H1 (cell line): Measurements from ENCODE around the gene MEIS3. TPM values are rescaled to one million over a fixed set of nuclear protein-coding genes. Genes with fewer than 3 reads are reported as not detected.
A peak's percentile ranks its signal among the peaks of the same experiment; 100 is the strongest.

ENCODE experiments used
- CTCF ChIA-PET: fragments of 300-600 bp; sonication (Branson Sonifier 250); formaldehyde crosslinking; loops from one replicate; lab custom pipeline; 2021; ENCODE audit not compliant: partially characterized antibody; lab: Charles Lee
- POLR2A ChIA-PET: fragments of 300-600 bp; sonication (Branson Sonifier 250); formaldehyde crosslinking; loops from one replicate; lab custom pipeline; 2021; ENCODE audit warnings: inconsistent platforms; ENCODE audit not compliant: partially characterized antibody; lab: Charles Lee
- DNase-seq, 2 experiments: peaks; one replicate each; pipeline versions ENCODE4 v3.0.0 to v3.0.0-alpha.2; 2010 to 2022; ENCODE audit warnings: low spot score in 2 of 2, low read depth in 1 of 2, mixed read lengths in 1 of 2
- FAIRE-seq: peaks from 2 replicates; lab custom pipeline; 2011; peaks lifted over from hg19 to GRCh38; lab: Jason Lieb, UNC
- H2AFZ ChIP-seq: 2 replicates; pipeline ENCODE4 v1.8.1; 2012; ENCODE audit warnings: low read length, inconsistent platforms
- H2AK5ac ChIP-seq: 2 replicates; pipeline ENCODE4 v1.6.1; 2013; ENCODE audit warnings: low read depth, low read length
- H2BK120ac ChIP-seq: replicated peaks from 2 replicates; pipeline ENCODE3; 2013; ENCODE audit warnings: low read depth, low read length, inconsistent platforms
- H2BK12ac ChIP-seq: 2 replicates; pipeline ENCODE4 v1.6.1; 2013; ENCODE audit warnings: low read depth, low read length
- H2BK15ac ChIP-seq: 2 replicates; pipeline ENCODE4 v1.6.1; 2013; ENCODE audit warnings: low read length
- H2BK20ac ChIP-seq: 2 replicates; pipeline ENCODE4 v1.6.1; 2013; ENCODE audit warnings: low read length
- H2BK5ac ChIP-seq: 2 replicates; pipeline ENCODE4 v1.6.1; 2013; ENCODE audit warnings: low read depth, low read length
- H3K14ac ChIP-seq: 2 replicates; pipeline ENCODE4 v1.6.1; 2013; ENCODE audit warnings: inconsistent platforms; ENCODE audit not compliant: insufficient read length
- H3K18ac ChIP-seq: 2 replicates; pipeline ENCODE4 v1.6.1; 2013; ENCODE audit warnings: low read length; ENCODE audit errors: extremely low read depth
- H3K23ac ChIP-seq: 2 replicates; pipeline ENCODE4 v1.6.1; 2013; ENCODE audit warnings: inconsistent platforms; ENCODE audit not compliant: insufficient read length
- H3K23me2 ChIP-seq: 2 replicates; pipeline ENCODE4 v1.6.1; 2013; ENCODE audit warnings: low read depth, low read length
- H3K27ac ChIP-seq: 2 replicates; pipeline ENCODE4 v1.6.1; 2011; ENCODE audit warnings: low read depth, low read length, inconsistent platforms
- H3K27me3 ChIP-seq, 4 experiments: replicated peaks in 1 of 4; 1 replicate in 1 of 4; 2 replicates in 3 of 4; pipeline versions ENCODE4 v1.6.1 to v1.8.1; 2011 to 2013; ENCODE audit warnings: low read length in 3 of 4, mild to moderate bottlenecking in 3 of 4, inconsistent platforms in 2 of 4, mixed read lengths in 2 of 4, moderate library complexity in 1 of 4; ENCODE audit not compliant: control insufficient read depth in 3 of 4, insufficient read depth in 3 of 4; ENCODE audit errors: extremely low read depth in 1 of 4
- H3K36me3 ChIP-seq, 4 experiments: 2 replicates each; pipeline versions ENCODE4 v1.6.1 to v1.8.1; 2011 to 2013; ENCODE audit warnings: mild to moderate bottlenecking in 4 of 4, low read length in 3 of 4, moderate library complexity in 2 of 4, control low read depth in 1 of 4, inconsistent platforms in 1 of 4; ENCODE audit not compliant: insufficient read depth in 4 of 4, control insufficient read depth in 2 of 4
- H3K4ac ChIP-seq: replicated peaks from 2 replicates; pipeline ENCODE3; 2013; ENCODE audit warnings: low read length, low read depth, mixed read lengths, inconsistent platforms; ENCODE audit not compliant: insufficient read length
- H3K4me1 ChIP-seq, 4 experiments: replicated peaks in 1 of 4; 1 replicate in 1 of 4; 2 replicates in 3 of 4; pipeline versions ENCODE4 v1.6.1 to v1.8.1; 2011 to 2013; ENCODE audit warnings: low read length in 3 of 4, inconsistent platforms in 2 of 4, mixed read lengths in 1 of 4; ENCODE audit not compliant: insufficient read depth in 4 of 4, control insufficient read depth in 3 of 4
- H3K4me2 ChIP-seq, 2 experiments: 2 replicates each; pipeline versions ENCODE4 v1.6.1 to v1.8.1; 2011 to 2013; ENCODE audit warnings: low read depth in 2 of 2, low read length in 2 of 2, control low read depth in 1 of 2, inconsistent platforms in 1 of 2, mild to moderate bottlenecking in 1 of 2; ENCODE audit not compliant: insufficient read depth in 1 of 2
- H3K4me3 ChIP-seq, 4 experiments: fragments of 200-600, 300-600 bp in 1 of 4; sonication (generic), shearing (Covaris generic), sonication (Bioruptor Twin) in 1 of 4; 2 replicates each; pipeline versions ENCODE4 v1.5.1 to v1.8.1; 2011 to 2016; ENCODE audit warnings: low read length in 4 of 4, low read depth in 3 of 4, control low read depth in 2 of 4, inconsistent platforms in 2 of 4, mild to moderate bottlenecking in 2 of 4, mixed read lengths in 1 of 4, moderate library complexity in 1 of 4; ENCODE audit not compliant: insufficient read depth in 2 of 4; ENCODE audit errors: extremely low read depth in 1 of 4
- H3K56ac ChIP-seq: replicated peaks from 2 replicates; pipeline ENCODE3; 2013; ENCODE audit warnings: low read depth, mild to moderate bottlenecking, mixed read lengths, low read length, inconsistent platforms; ENCODE audit not compliant: insufficient read length
- H3K79me1 ChIP-seq: 2 replicates; pipeline ENCODE4 v1.6.1; 2013; ENCODE audit warnings: low read depth, low read length, control low read depth
- H3K79me2 ChIP-seq, 2 experiments: 2 replicates each; pipeline versions ENCODE4 v1.6.1 to v1.8.1; 2012 to 2013; ENCODE audit warnings: low read length in 2 of 2, mild to moderate bottlenecking in 2 of 2, inconsistent platforms in 1 of 2; ENCODE audit not compliant: insufficient read depth in 2 of 2, control insufficient read depth in 1 of 2
- H3K9ac ChIP-seq, 4 experiments: replicated peaks in 1 of 4; 1 replicate in 1 of 4; 2 replicates in 3 of 4; pipeline versions ENCODE4 v1.6.1 to v1.8.1; 2011 to 2013; ENCODE audit warnings: low read depth in 3 of 4, low read length in 3 of 4, control low read depth in 2 of 4, mild to moderate bottlenecking in 2 of 4, moderate library complexity in 2 of 4, inconsistent platforms in 1 of 4; ENCODE audit errors: extremely low read depth in 1 of 4
- H3K9me3 ChIP-seq, 2 experiments: 2 replicates each; pipeline versions ENCODE4 v1.6.1 to v1.8.1; 2012 to 2013; ENCODE audit warnings: mild to moderate bottlenecking in 2 of 2, moderate library complexity in 2 of 2, control low read depth in 1 of 2, inconsistent platforms in 1 of 2, low read depth in 1 of 2, low read length in 1 of 2, mixed read lengths in 1 of 2; ENCODE audit not compliant: insufficient read depth in 2 of 2
- H4K20me1 ChIP-seq, 2 experiments: replicated peaks in 1 of 2; 2 replicates each; pipeline versions ENCODE3 to v1.8.1; 2011 to 2013; ENCODE audit warnings: inconsistent platforms in 2 of 2, low read length in 2 of 2, mild to moderate bottlenecking in 1 of 2; ENCODE audit not compliant: insufficient read depth in 2 of 2, control insufficient read depth in 1 of 2
- H4K5ac ChIP-seq: 2 replicates; pipeline ENCODE4 v1.6.1; 2013; ENCODE audit warnings: low read length, low read depth, mixed read lengths, inconsistent platforms; ENCODE audit not compliant: insufficient read length
- H4K8ac ChIP-seq: 2 replicates; pipeline ENCODE4 v1.8.0; 2013; ENCODE audit warnings: mild to moderate bottlenecking, moderate library complexity, low read length, inconsistent platforms; ENCODE audit not compliant: insufficient read depth; ENCODE audit errors: extremely low read depth
- H4K91ac ChIP-seq: replicated peaks from 2 replicates; pipeline ENCODE3; 2013; ENCODE audit warnings: low read length, mixed read lengths, inconsistent platforms; ENCODE audit not compliant: insufficient read length
- CBX8 ChIP-seq: fragments of 300-800, 300-1000 bp; sonication (generic); IDR thresholded peaks from 2 replicates; pipeline ENCODE4 v1.7.1; 2016; ENCODE audit warnings: low read depth, low read length, borderline replicate concordance
- EGR1 ChIP-seq: IDR thresholded peaks from 2 replicates; pipeline ENCODE4 v1.6.1; 2011; ENCODE audit warnings: low read depth, low read length, borderline replicate concordance
- EZH2 ChIP-seq: fragments of 200-600 bp; sonication (generic); IDR thresholded peaks from 2 replicates; pipeline ENCODE4 v1.7.1; 2012; ENCODE audit warnings: low read depth, mild to moderate bottlenecking, moderate library complexity, low read length, inconsistent platforms; ENCODE audit not compliant: severe bottlenecking
- HDAC6 ChIP-seq: IDR thresholded peaks from one replicate; pipeline ENCODE4 v1.7.1; 2012; ENCODE audit warnings: low read depth, mild to moderate bottlenecking, inconsistent platforms, low read length, moderate library complexity
- PHF8 ChIP-seq: fragments of 200-600 bp; sonication (generic); conservative IDR thresholded peaks from 2 replicates; pipeline ENCODE4 v1.7.1; 2012; ENCODE audit warnings: low read depth, mild to moderate bottlenecking, inconsistent platforms, low read length, moderate library complexity
- RAD21 ChIP-seq, 2 experiments: IDR thresholded peaks in 1 of 2; conservative IDR thresholded peaks in 1 of 2; 2 replicates each; pipeline ENCODE4 v1.6.1; 2011; ENCODE audit warnings: low read depth in 2 of 2, low read length in 2 of 2, improper control_type of control experiment in 1 of 2, inconsistent platforms in 1 of 2, mild to moderate bottlenecking in 1 of 2, moderate library complexity in 1 of 2
- RBBP5 ChIP-seq: IDR thresholded peaks from 2 replicates; pipeline ENCODE4 v1.7.1; 2012; ENCODE audit warnings: low read depth, mild to moderate bottlenecking, inconsistent platforms, low read length, moderate library complexity, borderline replicate concordance
- SP1 ChIP-seq: IDR thresholded peaks from 2 replicates; pipeline ENCODE4 v1.6.1; 2011; ENCODE audit warnings: low read depth, low read length
- ZNF274 ChIP-seq: IDR thresholded peaks from 2 replicates; pipeline ENCODE4 v1.7.0; 2012; ENCODE audit warnings: low read length, borderline replicate concordance; ENCODE audit errors: extremely low read depth
- WGBS, 2 experiments: shearing (Covaris generic) in 1 of 2; methylation state at CpG; one replicate each; pipeline versions ENCODE4 v1.1.6 to v1.1.7; 2013 to 2015; ENCODE audit warnings: low lambda C conversion rate in 2 of 2, mixed read lengths in 2 of 2, inconsistent platforms in 1 of 2, low coverage in 1 of 2, missing lambda C conversion rate in 1 of 2; ENCODE audit not compliant: insufficient replicate concordance in 2 of 2, insufficient coverage in 1 of 2, insufficient read length in 1 of 2; ENCODE audit errors: extremely low coverage in 1 of 2, missing lambda C conversion rate in 1 of 2; 5-methylcytosine and 5-hydroxymethylcytosine counted together
- polyA plus RNA-seq, 7 experiments: library from polyadenylated mRNA; depleted of rRNA in 3 of 7; stranded (reverse) in 5 of 7; unstranded in 2 of 7; fragments of >200 nt in 5 of 7; fragments of 200-250 nt in 2 of 7; gene quantifications; 1 replicate in 5 of 7; 2 replicates in 1 of 7; 4 replicates in 1 of 7; pipeline versions ENCODE4 v1.2.1 to v1.2.3, GENCODE V29; 2011 to 2013; ENCODE audit warnings: missing spikeins in 2 of 7, mixed read lengths in 2 of 7
- total RNA-seq: library from RNA; stranded (reverse); fragmentation: NEBNext Ultra II Directional; extraction: Animal tissue kit (Norgen Biotek cat#: 25700); gene quantifications from 2 replicates; pipeline ENCODE4 v1.2.1, GENCODE V29; 2021

Gene MEIS3
- total and polyA plus RNA-seq, 2 of the 8 experiments (the other 6 are each of a cell fraction or from before 2014, with no cell fraction given): 24.5 to 28.2 TPM

DNA sequence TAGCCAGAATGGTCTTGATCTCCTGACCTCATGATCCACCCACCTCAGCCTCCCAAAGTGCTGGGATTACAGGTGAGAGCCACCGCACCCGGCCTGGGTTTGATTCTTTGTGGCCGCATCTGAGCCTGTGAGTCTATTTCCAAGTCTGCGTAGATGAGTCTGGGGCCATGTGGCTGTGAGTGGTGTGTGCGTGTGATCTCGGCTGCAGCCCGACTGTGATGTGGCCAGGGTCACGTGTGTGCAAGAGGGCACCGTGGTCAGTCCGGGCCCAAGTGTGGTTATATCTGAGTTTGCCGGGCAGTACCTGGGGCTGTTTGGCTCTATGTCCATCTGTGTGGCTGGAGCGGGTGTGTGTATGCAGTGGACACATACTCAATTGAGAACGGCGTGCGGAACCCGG lies 5.4 kb downstream of the MEIS3 start:
- Histone ChIP-seq H3K18ac (no peak overlapping the region), H3K4me3 (no peak overlapping the region), H3K36me3 (peaks cover 0 to 3% (median 0%) of the 10 kb centered on the region in 4 experiments; a peak in 1 of 8 replicates), H4K20me1 (peaks cover 3 to 12% of the 10 kb centered on the region in 2 experiments), H4K91ac (no peak overlapping the region), H4K5ac (no peak overlapping the region), H3K23ac (no peak overlapping the region), H3K4me2 (no peak overlapping the region), H4K8ac (no peak overlapping the region), H3K23me2 (peaks cover 19% of the 10 kb centered on the region), H2BK20ac (no peak overlapping the region), H3K27ac (no peak overlapping the region), H3K4ac (no peak overlapping the region), H2AFZ (no peak overlapping the region), H2BK5ac (no peak overlapping the region), H3K9ac (no peak overlapping the region), H3K14ac (no peak overlapping the region), H3K9me3 (no peaks in the 10 kb centered on the region), H3K4me1 (peaks cover 6 to 17% (median 10%) of the 10 kb centered on the region in 4 experiments), H2BK120ac (no peak overlapping the region), H3K27me3 (peaks cover 12 to 32% (median 31%) of the 10 kb centered on the region in 4 experiments), H2BK15ac (0 out of 2 replicates have a peak overlapping the region, but pooled peaks have one; percentile 92), H2AK5ac (no peak overlapping the region), H3K56ac (no peak overlapping the region), H2BK12ac (no peak overlapping the region; the same call in 1 of the 2 replicates), H3K79me2 (no peaks in the 10 kb centered on the region)
- ChIA-PET CTCF (interaction anchor here (0.8 to 5.2 kb wide), 15 partner anchors 14 to 352 kb away, joined by 3 to 32 read pairs (median 5); no protein-coding TSS in a partner anchor), POLR2A (interaction anchor here (0.7 to 1.5 kb wide), 5 partner anchors 15 to 65 kb away, joined by 3 to 5 read pairs (median 3); no protein-coding TSS in a partner anchor)
- 94% methylated on average over 16 of the region's 16 CpGs; no CpG with 5 or more reads in 1 of the 2 experiments for WGBS, 2 experiments
- DNase-seq: no peak
- no peak for FAIRE-seq
- TF ChIP-seq CBX8: no peak
- no peak for TF ChIP-seq EZH2
- TF ChIP-seq HDAC6: no peak
- no peak for TF ChIP-seq RAD21 (IDR thresholded peaks at IDR 0.05 in 1 of 2, conservative IDR thresholded peaks at IDR 0.05 in 1 of 2; ENCODE audit: low read depth in 2 of 2, low read length in 2 of 2)
- no peak for TF ChIP-seq SP1
- no peak for TF ChIP-seq ZNF274
- TF ChIP-seq PHF8: no peak
- TF ChIP-seq RBBP5: no peak
- TF ChIP-seq EGR1: no peak
- TF ChIP-seq, all 59 proteins: peak for 0
- H3K79me1 ChIP-seq: no peaks in the 10 kb centered on the region
